HG03457 (cell line): Measurements from ENCODE around the gene MUS81.

Experiments
- ATAC-seq: cut with Tn5 transposase; IDR thresholded peaks from one replicate; pipeline ENCODE4 v1.9.1; 2021; ENCODE audit warnings: moderate number of reproducible peaks; ENCODE audit not compliant: unreplicated experiment

The MUS81 gene

DNA sequence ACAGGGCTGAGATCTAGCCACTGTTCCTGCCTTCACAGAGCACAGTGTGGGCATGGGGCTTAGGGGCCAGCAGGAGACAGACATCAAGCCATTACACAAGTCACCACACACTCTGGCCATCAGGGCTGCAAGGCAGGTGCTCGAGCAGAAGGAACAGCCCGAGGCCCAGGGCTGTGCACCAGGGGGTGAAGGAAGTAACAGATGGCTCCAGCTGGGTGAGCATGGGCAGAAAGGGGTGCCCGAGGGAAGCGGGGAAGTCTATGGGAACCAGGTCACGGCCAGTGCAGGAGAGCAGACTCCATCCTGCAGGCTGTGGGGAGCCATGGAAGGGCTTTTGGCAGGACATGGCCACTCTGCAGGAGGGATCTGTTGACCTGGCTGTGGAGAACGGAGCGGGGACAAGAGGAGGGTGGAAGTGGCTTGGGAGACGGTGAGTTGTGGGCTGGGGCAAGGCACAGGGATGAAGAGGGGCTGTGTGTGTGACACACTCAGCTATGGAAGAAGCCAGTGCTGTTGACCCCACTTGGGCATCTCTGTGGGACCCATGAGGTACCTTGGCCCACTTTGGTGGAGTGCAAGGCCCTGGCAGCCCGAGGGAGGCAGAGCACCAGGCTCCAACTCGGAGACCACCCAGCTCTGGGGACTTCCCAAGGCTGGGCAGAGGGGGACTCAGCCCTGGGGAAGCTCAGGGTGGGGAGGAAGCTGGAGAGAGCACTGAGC lies 55.0 kb downstream of the MUS81 start:
- no peak for ATAC-seq

DNA sequence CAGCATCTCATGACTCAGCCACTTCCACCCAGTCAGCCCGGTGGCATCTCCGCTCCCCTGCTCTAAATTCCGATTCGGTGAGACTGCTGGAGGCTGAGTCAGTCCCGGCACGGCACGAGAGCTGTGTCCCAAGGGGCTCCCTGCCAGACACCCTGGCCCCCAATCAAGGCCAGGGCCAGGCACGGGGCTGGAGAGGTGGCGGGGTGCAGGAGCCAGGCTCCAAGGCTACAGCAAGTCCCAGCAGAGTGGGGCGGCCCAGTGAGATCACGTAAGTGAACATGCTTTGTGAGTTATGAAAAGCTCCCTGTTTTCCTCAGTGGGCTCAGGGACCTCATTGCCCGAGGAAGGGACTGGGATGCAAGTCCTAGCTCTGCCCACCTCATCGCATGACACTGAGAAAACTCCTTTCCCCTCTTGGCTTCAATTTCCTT lies 55.6 kb downstream of the MUS81 start:
- no peak for ATAC-seq
